Measurements from ENCODE around the gene DSCAM. TPM values are rescaled to one million over a fixed set of nuclear protein-coding genes. Genes with fewer than 3 reads are reported as not detected.

Gene DSCAM
- total and polyA plus RNA-seq, 2 donors (not counting 1 experiment from before 2014, with no cell fraction given), result not detected

- no peaks in the 10 kb centered on the region for H3K27me3 ChIP-seq (replicated peaks in 1 of 4; ENCODE audit: control extremely low read depth in 1 of 4, control insufficient read depth in 3 of 4, insufficient read depth in 4 of 4, low read length in 3 of 4)
- H3K27me3 Mint-ChIP-seq, result no peaks in the 10 kb centered on the region
- no peak for ATAC-seq (ENCODE audit: low read depth)
- H3K79me2 ChIP-seq (ENCODE audit: control insufficient read depth, insufficient read depth, low read length), result no peaks in the 10 kb centered on the region
- WGBS (ENCODE audit: insufficient coverage), result 82% methylated on average over 5 of the region's 6 CpGs
- CTCF ChIA-PET, result no interaction called here
- no peak overlapping the region for H3K4me3 Mint-ChIP-seq
- intact Hi-C loops (cut with micrococcal nuclease), result no loop called here
- H3K36me3 ChIP-seq (replicated peaks in 1 of 2; ENCODE audit: control extremely low read depth in 1 of 2, control insufficient read depth in 1 of 2, extremely low read depth in 1 of 2, insufficient read depth in 2 of 2, low read length in 1 of 2), result no peaks in the 10 kb centered on the region
- DNase-seq, result no peak
- no peak for TF ChIP-seq CTCF (IDR thresholded peaks at IDR 0.05)
- TF ChIP-seq EZH2 (IDR thresholded peaks at IDR 0.05; ENCODE audit: borderline replicate concordance, insufficient read depth, low read depth, low read length, poor library complexity, severe bottlenecking), result no peak
- no peak overlapping the region for H3K4me3 ChIP-seq (ENCODE audit: control extremely low read depth in 1 of 5, extremely low read depth in 1 of 5, insufficient read depth in 1 of 5, low read depth in 2 of 5, low read length in 4 of 5)
- POLR2A ChIA-PET, result no interaction called here
- H3K9ac ChIP-seq (ENCODE audit: low read length), result no peak overlapping the region
- H3K4me2 ChIP-seq (replicated peaks; ENCODE audit: low read depth, low read length, poor library complexity, severe bottlenecking), result no peak overlapping the region
- no peaks in the 10 kb centered on the region for H3K4me1 Mint-ChIP-seq
- no peak overlapping the region for H3K27ac ChIP-seq (ENCODE audit: low read length in 2 of 2)
- H3K9me3 Mint-ChIP-seq (ENCODE audit: insufficient read depth), result peaks cover 3% of the 10 kb centered on the region
- no peaks in the 10 kb centered on the region for H3K4me1 ChIP-seq (ENCODE audit: control insufficient read depth in 2 of 2, insufficient read depth in 2 of 2, low read length in 2 of 2)
- no peaks in the 10 kb centered on the region for H3K9me3 ChIP-seq (ENCODE audit: control extremely low read depth in 1 of 3, control insufficient read depth in 2 of 3, insufficient read depth in 1 of 3, low read length in 2 of 3)
- no peak overlapping the region for H2AFZ ChIP-seq (ENCODE audit: insufficient read depth, low read depth, low read length, poor library complexity, severe bottlenecking)
- H3K27ac Mint-ChIP-seq, result no peak overlapping the region
- no peaks in the 10 kb centered on the region for H4K20me1 ChIP-seq (ENCODE audit: control insufficient read depth, insufficient read depth, low read length, poor library complexity, severe bottlenecking)
Observed at GRCh38 chr21:40783404-40783803, 63.6 kb downstream of the DSCAM start.

GRCh38 chr21:40770435-40771055 lies 76.4 kb downstream of the DSCAM start:
- TF ChIP-seq EZH2 (IDR thresholded peaks at IDR 0.05; ENCODE audit: borderline replicate concordance, insufficient read depth, low read depth, low read length, poor library complexity, severe bottlenecking) (no peak), CTCF (IDR thresholded peaks at IDR 0.05) (no peak)
- no peaks in the 10 kb centered on the region for H3K27me3 ChIP-seq (replicated peaks in 1 of 4; ENCODE audit: control extremely low read depth in 1 of 4, control insufficient read depth in 3 of 4, insufficient read depth in 4 of 4, low read length in 3 of 4)
- CTCF ChIA-PET, result no interaction called here
- no peak overlapping the region for H3K4me3 ChIP-seq (ENCODE audit: control extremely low read depth in 1 of 5, extremely low read depth in 1 of 5, insufficient read depth in 1 of 5, low read depth in 2 of 5, low read length in 4 of 5)
- Mint-ChIP-seq H3K27me3 (no peaks in the 10 kb centered on the region), H3K9me3 (ENCODE audit: insufficient read depth) (peaks cover 2% of the 10 kb centered on the region), H3K4me3 (no peak overlapping the region), H3K4me1 (no peaks in the 10 kb centered on the region), H3K27ac (no peak overlapping the region)
- H2AFZ ChIP-seq (ENCODE audit: insufficient read depth, low read depth, low read length, poor library complexity, severe bottlenecking), result no peak overlapping the region
- intact Hi-C loops (cut with micrococcal nuclease), result no loop called here
- POLR2A ChIA-PET, result no interaction called here
- H4K20me1 ChIP-seq (ENCODE audit: control insufficient read depth, insufficient read depth, low read length, poor library complexity, severe bottlenecking), result no peaks in the 10 kb centered on the region
- 77% methylated on average over 4 of the region's 5 CpGs for WGBS (ENCODE audit: insufficient coverage)
- no peaks in the 10 kb centered on the region for H3K36me3 ChIP-seq (replicated peaks in 1 of 2; ENCODE audit: control extremely low read depth in 1 of 2, control insufficient read depth in 1 of 2, extremely low read depth in 1 of 2, insufficient read depth in 2 of 2, low read length in 1 of 2)
- H3K79me2 ChIP-seq (ENCODE audit: control insufficient read depth, insufficient read depth, low read length), result no peaks in the 10 kb centered on the region
- ATAC-seq (ENCODE audit: low read depth) (no peak), DNase-seq (no peak)
- peaks cover 0 to 16% (median 0%) of the 10 kb centered on the region in 3 donors for H3K9me3 ChIP-seq (ENCODE audit: control extremely low read depth in 1 of 3, control insufficient read depth in 2 of 3, insufficient read depth in 1 of 3, low read length in 2 of 3)
- H3K4me2 ChIP-seq (replicated peaks; ENCODE audit: low read depth, low read length, poor library complexity, severe bottlenecking), result no peak overlapping the region
- H3K4me1 ChIP-seq (ENCODE audit: control insufficient read depth in 2 of 2, insufficient read depth in 2 of 2, low read length in 2 of 2), result no peaks in the 10 kb centered on the region
- H3K27ac ChIP-seq (ENCODE audit: low read length in 2 of 2), result no peak overlapping the region
- no peak overlapping the region for H3K9ac ChIP-seq (ENCODE audit: low read length)
